ENCODE measurements around the gene MAGI2. TPM values are rescaled to one million over a fixed set of nuclear protein-coding genes. Genes with fewer than 3 reads are reported as not detected.

Gene MAGI2
- total and polyA plus RNA-seq, 8 donors, result 6.1 to 9.2 (median 7.1) TPM

DNA sequence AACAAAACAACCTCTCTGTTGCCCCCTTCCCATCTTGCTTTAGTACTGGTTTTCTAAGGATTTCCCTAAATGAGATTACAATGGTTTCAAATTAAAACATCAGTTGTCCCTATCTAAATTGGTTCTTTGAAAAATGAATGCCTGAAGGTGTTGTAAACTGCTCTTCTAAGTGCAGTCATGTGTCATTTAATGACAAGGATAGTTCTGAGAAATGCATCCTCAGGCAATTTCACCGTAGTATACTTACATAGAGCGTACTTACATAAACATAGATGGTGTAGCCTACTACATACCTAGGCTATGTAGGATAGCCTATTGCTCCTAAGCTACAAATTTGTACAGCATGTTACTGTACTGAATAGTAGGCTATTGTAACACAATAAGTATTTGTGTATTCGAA lies 278.1 kb downstream of the MAGI2 start:
- Histone ChIP-seq H3K4me1 (no peaks in the 10 kb centered on the region), H3K27me3 (no peaks in the 10 kb centered on the region), H3K4me3 (no peak overlapping the region), H3K36me3 (no peaks in the 10 kb centered on the region), H3K9me3 (no peaks in the 10 kb centered on the region), H3K27ac (no peak overlapping the region)
- no peak for DNase-seq
- no peak for ATAC-seq
- intact Hi-C loops (cut with DNase I), result loop anchor here in 1 of 2 donors (10.0 kb wide), 1 partner anchor 671 kb away; no protein-coding TSS in a partner anchor
- TF ChIP-seq, protein P1, sequence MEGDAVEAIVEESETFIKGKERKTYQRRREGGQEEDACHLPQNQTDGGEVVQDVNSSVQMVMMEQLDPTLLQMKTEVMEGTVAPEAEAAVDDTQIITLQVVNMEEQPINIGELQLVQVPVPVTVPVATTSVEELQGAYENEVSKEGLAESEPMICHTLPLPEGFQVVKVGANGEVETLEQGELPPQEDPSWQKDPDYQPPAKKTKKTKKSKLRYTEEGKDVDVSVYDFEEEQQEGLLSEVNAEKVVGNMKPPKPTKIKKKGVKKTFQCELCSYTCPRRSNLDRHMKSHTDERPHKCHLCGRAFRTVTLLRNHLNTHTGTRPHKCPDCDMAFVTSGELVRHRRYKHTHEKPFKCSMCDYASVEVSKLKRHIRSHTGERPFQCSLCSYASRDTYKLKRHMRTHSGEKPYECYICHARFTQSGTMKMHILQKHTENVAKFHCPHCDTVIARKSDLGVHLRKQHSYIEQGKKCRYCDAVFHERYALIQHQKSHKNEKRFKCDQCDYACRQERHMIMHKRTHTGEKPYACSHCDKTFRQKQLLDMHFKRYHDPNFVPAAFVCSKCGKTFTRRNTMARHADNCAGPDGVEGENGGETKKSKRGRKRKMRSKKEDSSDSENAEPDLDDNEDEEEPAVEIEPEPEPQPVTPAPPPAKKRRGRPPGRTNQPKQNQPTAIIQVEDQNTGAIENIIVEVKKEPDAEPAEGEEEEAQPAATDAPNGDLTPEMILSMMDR (IDR thresholded peaks at IDR 0.05), result no peak

DNA sequence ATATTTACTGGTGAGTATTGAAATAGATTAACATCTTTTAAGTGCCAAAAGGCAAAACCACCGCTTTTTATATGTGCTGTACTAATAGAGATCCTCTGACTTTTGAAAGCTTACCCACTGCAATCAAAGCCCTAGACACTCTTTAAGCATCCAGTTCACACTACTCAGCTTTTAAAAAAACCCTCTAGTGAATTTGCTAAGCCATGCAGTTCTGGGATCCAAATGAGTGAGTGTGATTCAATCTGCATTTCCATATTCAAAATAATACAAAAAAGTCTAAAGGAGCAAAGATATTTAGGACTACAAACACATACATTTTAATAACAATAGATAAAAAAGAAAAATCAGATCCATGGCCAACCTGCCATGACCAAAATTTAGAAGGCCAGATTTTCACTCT lies 288.2 kb downstream of the MAGI2 start:
- ATAC-seq (no peak), DNase-seq (no peak)
- Histone ChIP-seq H3K36me3 (no peaks in the 10 kb centered on the region), H3K4me1 (no peaks in the 10 kb centered on the region), H3K4me3 (no peak overlapping the region), H3K9me3 (no peaks in the 10 kb centered on the region), H3K27ac (no peak overlapping the region), H3K27me3 (no peaks in the 10 kb centered on the region)
- intact Hi-C loops (cut with DNase I), result no loop called here
- TF ChIP-seq, protein P1 (IDR thresholded peaks at IDR 0.05), result no peak

DNA sequence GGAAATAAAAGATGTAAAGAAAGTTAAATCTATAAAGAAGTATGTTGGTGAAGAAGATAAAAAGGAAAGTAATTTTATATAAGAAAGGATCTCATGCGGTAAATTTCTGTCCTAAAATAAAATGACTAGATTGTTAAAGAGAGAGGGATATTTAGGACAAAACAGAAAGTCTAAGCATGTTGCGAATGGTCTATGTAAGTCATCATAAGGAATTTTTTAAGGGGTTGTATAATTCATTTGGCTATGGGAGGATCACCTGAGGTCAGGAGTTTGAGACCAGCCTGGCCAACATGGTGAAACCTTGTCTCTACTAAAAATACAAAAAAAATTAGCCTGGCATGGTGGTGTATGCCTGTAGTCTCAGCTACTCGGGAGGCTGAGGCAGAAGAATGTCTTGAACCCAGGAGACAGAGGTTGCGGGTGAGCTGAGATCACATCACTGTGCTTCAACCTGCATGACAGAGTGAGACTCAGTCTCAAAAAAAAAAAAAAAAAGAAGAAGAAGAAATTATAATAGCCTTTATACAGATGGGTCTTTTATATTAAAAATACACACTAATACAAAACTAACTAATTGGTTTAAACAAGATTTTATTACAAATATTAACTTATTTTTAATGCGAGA lies 294.3 kb downstream of the MAGI2 start:
- Histone ChIP-seq H3K27me3 (no peaks in the 10 kb centered on the region), H3K36me3 (no peaks in the 10 kb centered on the region), H3K27ac (no peak overlapping the region), H3K4me1 (no peaks in the 10 kb centered on the region), H3K9me3 (peaks cover 0 to 23% of the 10 kb centered on the region in 2 donors), H3K4me3 (no peak overlapping the region)
- no peak for ATAC-seq
- intact Hi-C loops (cut with DNase I), result no loop called here
- TF ChIP-seq, protein P1 (IDR thresholded peaks at IDR 0.05), result no peak
- DNase-seq, result no peak

DNA sequence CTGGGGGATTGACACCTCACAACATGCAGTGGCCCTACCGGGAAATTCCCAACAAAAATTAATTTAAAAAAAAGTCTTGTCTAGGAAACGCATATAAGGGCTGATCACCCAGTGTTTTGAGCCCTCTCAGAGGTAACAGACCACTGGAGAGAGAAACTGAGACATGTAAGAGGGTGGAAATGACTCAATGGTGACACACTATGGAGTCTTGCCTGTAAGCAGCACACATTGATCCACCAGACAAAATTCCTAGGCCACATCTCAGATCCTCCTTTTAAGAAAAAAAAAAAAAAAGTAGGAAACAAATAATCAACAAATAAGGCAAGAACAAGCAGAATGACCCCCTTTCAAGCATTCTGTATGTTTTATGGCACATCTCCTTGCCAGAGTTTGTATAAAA lies 296.2 kb downstream of the MAGI2 start:
- Histone ChIP-seq H3K9me3 (peaks cover 0 to 23% of the 10 kb centered on the region in 2 donors), H3K36me3 (no peaks in the 10 kb centered on the region), H3K27me3 (no peaks in the 10 kb centered on the region), H3K4me3 (no peak overlapping the region), H3K4me1 (no peaks in the 10 kb centered on the region), H3K27ac (no peak overlapping the region)
- intact Hi-C loops (cut with DNase I), result no loop called here
- DNase-seq (no peak), ATAC-seq (no peak)
- TF ChIP-seq, protein P1 (IDR thresholded peaks at IDR 0.05), result no peak

DNA sequence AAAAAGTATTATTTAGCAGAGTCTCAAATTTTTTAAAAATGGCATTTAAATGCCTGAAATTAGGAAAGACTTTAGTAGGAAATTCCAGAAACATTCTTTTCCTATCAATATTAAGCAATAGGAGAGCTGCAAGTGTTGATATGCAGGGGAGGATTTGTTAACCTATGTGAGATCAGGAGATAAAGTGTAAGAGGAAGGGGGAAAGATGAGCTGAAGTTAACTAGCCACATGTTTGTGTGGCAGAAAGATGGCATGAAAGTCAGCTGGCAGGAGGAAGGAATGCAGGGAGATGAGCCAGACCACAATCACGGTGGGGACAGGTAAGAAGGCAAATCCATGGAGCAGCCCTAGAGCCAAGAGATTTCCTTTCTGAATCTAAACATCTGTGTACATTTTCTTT lies 303.6 kb downstream of the MAGI2 start:
- H3K36me3 ChIP-seq, result no peaks in the 10 kb centered on the region
- TF ChIP-seq, protein P1 (IDR thresholded peaks at IDR 0.05), result no peak
- ATAC-seq (no peak), DNase-seq (no peak)
- H3K27me3 ChIP-seq, result no peaks in the 10 kb centered on the region
- H3K27ac ChIP-seq, result no peak overlapping the region
- no peak overlapping the region for H3K4me3 ChIP-seq
- no peaks in the 10 kb centered on the region for H3K9me3 ChIP-seq
- intact Hi-C loops (cut with DNase I), result no loop called here
- H3K4me1 ChIP-seq, result no peaks in the 10 kb centered on the region

All from left lung (tissue), 10 donors.